BLaER1 treated with 17β-estradiol and CSF1 and Interleukin-3, amounts not matched to agents 10 nM and 100 nM (cell line): Measurements from ENCODE around the gene SLC35F3.
"Not testable (repeated sequence)": the region's sequence is repeated elsewhere in the genome, so short reads cannot be mapped to it uniquely, and the experiment has no call there.

Experiments used
- H3K27ac ChIP-seq, 11 experiments: shearing (Covaris generic); formaldehyde crosslinking; 2 replicates each; pipeline ENCODE4 v1.8.1; 2022
- H3K27me3 ChIP-seq, 11 experiments: shearing (Covaris generic); formaldehyde crosslinking; 2 replicates each; pipeline ENCODE4 v1.8.1; 2022
- H3K36me3 ChIP-seq, 11 experiments: shearing (Covaris generic); formaldehyde crosslinking; 2 replicates each; pipeline ENCODE4 v1.8.1; 2022
- H3K4me1 ChIP-seq, 10 experiments: shearing (Covaris generic); formaldehyde crosslinking; 2 replicates each; pipeline ENCODE4 v1.8.1; 2022
- H3K4me2 ChIP-seq, 11 experiments: shearing (Covaris generic); formaldehyde crosslinking; 2 replicates each; pipeline ENCODE4 v1.8.1; 2022
- H3K4me3 ChIP-seq, 10 experiments: shearing (Covaris generic); formaldehyde crosslinking; 2 replicates each; pipeline ENCODE4 v1.8.1; 2022
- H3K9ac ChIP-seq, 11 experiments: shearing (Covaris generic); formaldehyde crosslinking; 2 replicates each; pipeline ENCODE4 v1.8.1; 2022
- H3K9me3 ChIP-seq, 11 experiments: shearing (Covaris generic); formaldehyde crosslinking; replicated peaks in 1 of 11; 2 replicates each; pipeline ENCODE4 v1.8.1; 2022
- H4K20me1 ChIP-seq, 11 experiments: shearing (Covaris generic); formaldehyde crosslinking; 2 replicates each; pipeline ENCODE4 v1.8.1; 2022
- Cebpa-rat ChIP-seq, 11 experiments: shearing (Covaris generic); IDR thresholded peaks; 2 replicates each; pipeline ENCODE4 v1.8.1; 2022

SLC35F3 gene

DNA sequence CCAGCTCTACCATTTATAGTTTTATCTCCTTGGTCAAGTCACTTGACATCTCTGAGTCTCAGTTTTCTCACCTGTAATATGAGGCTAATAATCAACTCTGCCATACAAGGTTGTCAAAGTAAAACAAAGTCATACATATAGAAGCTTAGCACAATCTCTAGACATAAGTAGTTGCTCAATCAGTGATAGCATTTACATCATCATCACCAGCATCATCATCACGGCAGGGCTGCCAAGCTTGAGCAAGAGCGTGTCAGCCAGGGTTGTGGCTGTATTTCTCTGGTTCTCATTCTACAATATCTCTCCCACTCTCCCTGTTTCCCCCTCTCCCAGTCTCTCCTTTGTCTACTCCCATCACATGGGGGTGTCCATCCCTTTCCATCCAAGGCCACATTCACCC lies 427.0 kb downstream of the SLC35F3 start:
- Histone ChIP-seq H3K27ac (no peak overlapping the region), H3K9me3 (peaks cover 3 to 18% (median 7%) of the 10 kb centered on the region in 11 experiments; a peak in 17 of 22 replicates), H3K4me1 (peaks cover 0 to 12% (median 7%) of the 10 kb centered on the region in 10 experiments; a peak in 12 of 20 replicates), H3K27me3 (no peaks in the 10 kb centered on the region), H3K4me2 (no peak overlapping the region), H3K36me3 (no peaks in the 10 kb centered on the region), H4K20me1 (no peaks in the 10 kb centered on the region), H3K4me3 (no peak overlapping the region), H3K9ac (no peak overlapping the region)
- TF ChIP-seq Cebpa-rat (IDR thresholded peaks at IDR 0.05) = no peak

DNA sequence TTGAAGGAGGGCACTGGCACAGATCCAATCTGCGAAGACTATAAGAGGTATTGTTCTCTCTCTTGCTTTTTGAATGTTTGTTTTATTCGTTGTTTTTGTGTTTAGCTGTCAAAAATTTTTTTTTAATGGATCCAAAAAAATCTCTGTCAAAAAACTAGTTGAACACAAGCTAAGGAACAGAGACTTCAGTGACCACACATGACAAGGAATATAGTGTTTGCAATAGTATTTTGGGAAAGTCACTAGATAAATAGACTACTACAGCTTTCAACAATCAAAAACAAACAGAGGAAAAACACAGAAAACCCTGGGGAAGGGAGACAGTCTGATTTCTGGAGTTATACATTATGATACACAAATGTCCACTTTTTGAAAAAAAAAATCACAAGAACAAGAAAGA lies 431.9 kb downstream of the SLC35F3 start:
- TF ChIP-seq Cebpa-rat (IDR thresholded peaks at IDR 0.05) = no peak
- no peaks in the 10 kb centered on the region for H3K36me3 ChIP-seq

GRCh38 chr1:234337233-234337632 lies 432.8 kb downstream of the SLC35F3 start:
- no peak overlapping the region for H3K4me3 ChIP-seq
- no peak overlapping the region for H3K9ac ChIP-seq
- no peak overlapping the region for H3K4me2 ChIP-seq
- no peaks in the 10 kb centered on the region for H3K27me3 ChIP-seq
- peaks cover 0 to 3% (median 0%) of the 10 kb centered on the region in 10 experiments; a peak in 1 of 20 replicates for H3K4me1 ChIP-seq
- H3K36me3 ChIP-seq = no peaks in the 10 kb centered on the region
- H3K27ac ChIP-seq = no peak overlapping the region
- H4K20me1 ChIP-seq = no peaks in the 10 kb centered on the region
- peaks cover 12 to 49% (median 35%) of the 10 kb centered on the region in 11 experiments; a peak in 21 of 22 replicates for H3K9me3 ChIP-seq
- no peak for TF ChIP-seq Cebpa-rat (IDR thresholded peaks at IDR 0.05)

More for the DNA sequence above, 431.9 kb downstream of the SLC35F3 start:
- Histone ChIP-seq H3K9me3 (peaks cover 12 to 49% (median 35%) of the 10 kb centered on the region in 11 experiments; a peak in 21 of 22 replicates), H3K9ac (no peak overlapping the region), H3K4me2 (no peak overlapping the region), H3K27me3 (no peaks in the 10 kb centered on the region), H3K27ac (no peak overlapping the region), H3K4me3 (no peak overlapping the region), H3K4me1 (peaks cover 0 to 4% (median 0%) of the 10 kb centered on the region in 10 experiments; a peak in 1 of 20 replicates), H4K20me1 (no peaks in the 10 kb centered on the region)

DNA sequence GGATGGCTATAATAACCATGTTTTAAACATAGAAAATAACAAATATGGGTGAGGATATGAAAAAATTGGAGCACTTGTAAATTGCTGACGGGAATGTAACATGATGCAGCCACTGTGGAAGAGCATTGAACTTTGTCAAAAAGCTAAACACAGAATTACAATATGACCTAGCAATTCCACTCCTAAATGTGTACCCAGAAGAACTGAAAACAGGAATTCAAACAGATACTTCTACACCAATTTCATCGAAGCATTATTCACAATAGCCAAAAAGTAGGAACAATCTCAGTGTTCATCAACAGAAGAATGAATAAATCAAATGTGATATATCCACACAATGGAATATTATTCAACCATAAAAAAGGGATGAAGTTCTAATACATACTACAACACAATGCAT lies 436.1 kb downstream of the SLC35F3 start:
- Histone ChIP-seq H3K27me3 (no peaks in the 10 kb centered on the region), H3K36me3 (no peaks in the 10 kb centered on the region), H3K4me1 (no peaks in the 10 kb centered on the region), H3K9me3 (peaks cover 12 to 49% (median 33%) of the 10 kb centered on the region in 11 experiments; a peak in 21 of 22 replicates), H3K4me2 (no peak overlapping the region), H3K9ac (no peak overlapping the region), H3K27ac (no peak overlapping the region), H4K20me1 (no peaks in the 10 kb centered on the region), H3K4me3 (no peak overlapping the region)
- no peak for TF ChIP-seq Cebpa-rat (IDR thresholded peaks at IDR 0.05)

DNA sequence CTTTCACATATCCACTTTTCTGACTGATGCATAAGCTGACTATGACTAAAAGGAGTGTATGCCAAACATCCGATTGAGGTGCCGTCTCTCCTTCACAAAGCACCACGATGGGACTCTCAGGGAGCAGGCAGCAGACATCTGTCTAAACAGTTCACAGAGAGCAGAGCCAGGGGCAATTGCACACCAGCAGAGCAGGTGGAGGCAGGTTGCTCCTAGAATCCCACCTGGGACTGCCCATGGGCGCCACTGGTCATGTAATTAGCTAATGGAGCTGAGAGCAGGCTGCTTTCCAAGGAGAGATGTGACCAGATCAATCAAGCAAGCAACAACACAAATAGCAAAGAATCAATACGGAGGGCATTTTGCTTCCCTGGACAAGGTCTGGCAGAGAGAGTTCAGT lies 438.3 kb downstream of the SLC35F3 start:
- Histone ChIP-seq H3K27ac (no peak overlapping the region), H3K4me1 (no peaks in the 10 kb centered on the region), H3K9me3 (peaks cover 9 to 27% (median 15%) of the 10 kb centered on the region in 11 experiments; a peak in 18 of 22 replicates), H3K4me3 (no peak overlapping the region), H3K27me3 (no peaks in the 10 kb centered on the region), H4K20me1 (no peaks in the 10 kb centered on the region), H3K36me3 (no peaks in the 10 kb centered on the region), H3K4me2 (no peak overlapping the region), H3K9ac (no peak overlapping the region)
- no peak for TF ChIP-seq Cebpa-rat (IDR thresholded peaks at IDR 0.05)

DNA sequence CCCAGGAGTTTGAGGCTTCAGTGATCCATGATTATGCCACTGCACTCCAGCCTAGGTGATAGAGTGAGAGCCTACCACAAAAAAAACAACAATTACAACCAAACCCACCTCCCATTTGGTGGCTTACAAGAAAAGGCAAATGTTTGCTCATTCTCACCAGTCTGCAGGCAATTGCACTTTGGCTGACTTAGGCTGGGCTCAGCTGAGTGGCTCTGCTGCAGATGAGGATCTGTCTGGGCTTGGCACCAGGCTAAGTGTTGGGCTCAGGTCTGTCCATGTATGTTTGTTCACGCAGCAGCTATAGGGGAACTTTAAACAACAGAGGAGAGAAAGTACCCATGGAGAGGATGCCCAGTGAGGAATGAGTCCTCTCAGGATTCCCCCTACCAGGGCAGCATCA lies 440.8 kb downstream of the SLC35F3 start:
- H3K4me1 ChIP-seq = no peaks in the 10 kb centered on the region
- no peak overlapping the region for H3K9ac ChIP-seq
- no peaks in the 10 kb centered on the region for H3K27me3 ChIP-seq
- H3K4me3 ChIP-seq = no peak overlapping the region
- TF ChIP-seq Cebpa-rat (IDR thresholded peaks at IDR 0.05) = no peak
- H3K4me2 ChIP-seq = no peak overlapping the region
- H3K36me3 ChIP-seq = no peaks in the 10 kb centered on the region
- no peaks in the 10 kb centered on the region for H4K20me1 ChIP-seq
- no peak overlapping the region for H3K27ac ChIP-seq
- H3K9me3 ChIP-seq = peaks cover 0 to 10% (median 0%) of the 10 kb centered on the region in 11 experiments; a peak in 4 of 22 replicates

DNA sequence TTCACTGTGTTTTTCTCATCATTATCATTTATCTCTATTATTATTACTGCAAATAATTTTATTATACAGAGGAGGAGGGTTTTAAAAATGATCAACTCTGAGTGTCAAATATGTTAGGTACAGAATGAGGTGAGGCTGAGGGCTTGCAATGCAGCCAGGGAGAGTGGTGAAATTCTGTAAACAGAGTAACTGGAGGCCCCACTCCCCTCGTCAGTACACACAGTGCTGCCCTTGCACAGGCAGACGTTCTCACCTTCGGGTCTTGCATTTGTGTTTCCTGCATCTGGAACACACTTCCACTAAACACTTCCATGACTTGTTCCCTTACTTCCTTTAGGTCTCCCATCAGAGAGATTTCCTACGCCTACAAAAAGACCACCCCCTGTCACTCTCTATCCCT lies 444.5 kb downstream of the SLC35F3 start:
- no peak overlapping the region for H3K4me2 ChIP-seq
- H3K9me3 ChIP-seq = peaks cover 0 to 10% (median 0%) of the 10 kb centered on the region in 11 experiments; a peak in 1 of 22 replicates
- H3K4me3 ChIP-seq = no peak overlapping the region
- no peak for TF ChIP-seq Cebpa-rat (IDR thresholded peaks at IDR 0.05)
- no peaks in the 10 kb centered on the region for H3K4me1 ChIP-seq
- no peaks in the 10 kb centered on the region for H4K20me1 ChIP-seq
- no peak overlapping the region for H3K27ac ChIP-seq
- no peaks in the 10 kb centered on the region for H3K36me3 ChIP-seq
- H3K9ac ChIP-seq = no peak overlapping the region
- no peaks in the 10 kb centered on the region for H3K27me3 ChIP-seq

- Histone ChIP-seq H3K4me1 (no peaks in the 10 kb centered on the region), H3K9ac (no peak overlapping the region), H3K4me3 (no peak overlapping the region), H3K27me3 (no peaks in the 10 kb centered on the region), H4K20me1 (no peaks in the 10 kb centered on the region), H3K36me3 (no peaks in the 10 kb centered on the region), H3K27ac (no peak overlapping the region), H3K9me3 (peaks cover 0 to 5% (median 0%) of the 10 kb centered on the region in 11 experiments; a peak in 2 of 22 replicates), H3K4me2 (no peak overlapping the region)
- no peak for TF ChIP-seq Cebpa-rat (IDR thresholded peaks at IDR 0.05)
Measured at GRCh38 chr1:234355782-234356510, 451.5 kb downstream of the SLC35F3 start.

DNA sequence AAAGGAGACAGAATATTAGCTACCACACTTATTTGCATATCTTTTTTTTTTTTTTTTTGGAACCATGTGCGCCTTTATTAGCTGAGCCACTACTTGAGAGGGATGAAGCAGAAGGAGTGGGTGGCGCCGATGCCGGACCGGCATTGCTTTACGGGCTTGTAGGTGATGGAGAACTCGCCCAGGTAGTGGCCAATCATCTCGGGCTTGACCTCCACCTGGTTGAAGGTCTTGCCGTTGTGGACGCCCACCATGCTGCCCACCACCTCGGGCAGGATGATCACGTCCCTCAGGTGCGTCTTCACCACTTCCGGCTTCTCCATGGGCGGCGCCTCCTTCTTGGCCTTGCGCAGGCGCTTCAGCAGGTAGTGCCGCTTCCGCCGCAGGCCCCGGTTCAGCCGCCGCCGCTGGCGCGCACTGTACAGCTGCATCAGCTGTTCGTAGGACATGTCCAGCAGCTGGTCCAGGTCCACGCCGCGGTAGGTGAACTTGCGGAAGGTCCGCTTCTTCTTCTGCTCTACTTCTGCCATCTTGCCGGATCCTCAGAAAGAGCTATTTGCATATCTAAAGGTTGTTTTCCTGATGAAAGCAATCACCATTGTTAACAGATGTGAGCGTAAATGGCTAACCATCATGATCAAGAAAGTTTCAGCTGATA lies 452.3 kb downstream of the SLC35F3 start:
- not testable (repeated sequence) for H3K4me2 ChIP-seq, H3K4me3 ChIP-seq

More for the DNA sequence above, 452.3 kb downstream of the SLC35F3 start:
- H3K27me3 ChIP-seq, H3K36me3 ChIP-seq, H3K4me1 ChIP-seq, H3K27ac ChIP-seq, H3K9ac ChIP-seq, H4K20me1 ChIP-seq, H3K9me3 ChIP-seq: not testable (repeated sequence)
